GM12864 (cell line): ENCODE measurements around the gene CA10.
A peak's percentile ranks its signal among the peaks of the same experiment; 100 is the strongest.

Source experiments
- DNase-seq: peaks from one replicate; pipeline ENCODE4 v3.0.0-alpha.2; 2011; ENCODE audit warnings: low read depth
- H3K4me3 ChIP-seq: 2 replicates; pipeline ENCODE4 v1.5.1; 2011; ENCODE audit warnings: mild to moderate bottlenecking, low read depth, low read length, control low read depth
- TF ChIP-seq, protein P1 (sequence below): IDR thresholded peaks from 2 replicates; pipeline ENCODE4 v1.5.1; 2011; ENCODE audit warnings: low read depth, mild to moderate bottlenecking, moderate library complexity, low read length, control low read depth, inconsistent platforms; ENCODE audit errors: missing control alignments

Gene CA10

DNA sequence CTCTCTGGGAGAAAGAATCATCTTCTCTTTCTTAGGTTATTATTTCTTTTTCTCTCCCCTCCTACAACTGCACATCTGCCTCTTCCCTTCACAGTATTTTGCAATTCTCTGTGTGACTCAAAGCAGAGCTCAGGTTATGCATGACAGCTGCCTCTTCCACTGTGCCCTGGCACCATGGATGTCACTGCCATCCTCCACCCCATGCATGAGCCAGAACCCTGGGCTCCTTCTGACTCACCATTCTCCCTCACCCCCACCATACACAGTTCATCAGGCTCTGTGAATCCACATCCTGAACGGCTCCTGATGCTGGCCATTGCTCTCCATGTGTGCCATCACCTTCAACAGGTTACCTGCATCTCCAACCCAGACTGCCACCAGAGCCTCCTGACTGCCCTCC lies 23.9 kb downstream of the CA10 start:
- H3K4me3 ChIP-seq, result no peak overlapping the region
- TF ChIP-seq, protein P1, sequence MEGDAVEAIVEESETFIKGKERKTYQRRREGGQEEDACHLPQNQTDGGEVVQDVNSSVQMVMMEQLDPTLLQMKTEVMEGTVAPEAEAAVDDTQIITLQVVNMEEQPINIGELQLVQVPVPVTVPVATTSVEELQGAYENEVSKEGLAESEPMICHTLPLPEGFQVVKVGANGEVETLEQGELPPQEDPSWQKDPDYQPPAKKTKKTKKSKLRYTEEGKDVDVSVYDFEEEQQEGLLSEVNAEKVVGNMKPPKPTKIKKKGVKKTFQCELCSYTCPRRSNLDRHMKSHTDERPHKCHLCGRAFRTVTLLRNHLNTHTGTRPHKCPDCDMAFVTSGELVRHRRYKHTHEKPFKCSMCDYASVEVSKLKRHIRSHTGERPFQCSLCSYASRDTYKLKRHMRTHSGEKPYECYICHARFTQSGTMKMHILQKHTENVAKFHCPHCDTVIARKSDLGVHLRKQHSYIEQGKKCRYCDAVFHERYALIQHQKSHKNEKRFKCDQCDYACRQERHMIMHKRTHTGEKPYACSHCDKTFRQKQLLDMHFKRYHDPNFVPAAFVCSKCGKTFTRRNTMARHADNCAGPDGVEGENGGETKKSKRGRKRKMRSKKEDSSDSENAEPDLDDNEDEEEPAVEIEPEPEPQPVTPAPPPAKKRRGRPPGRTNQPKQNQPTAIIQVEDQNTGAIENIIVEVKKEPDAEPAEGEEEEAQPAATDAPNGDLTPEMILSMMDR, result no peak

DNA sequence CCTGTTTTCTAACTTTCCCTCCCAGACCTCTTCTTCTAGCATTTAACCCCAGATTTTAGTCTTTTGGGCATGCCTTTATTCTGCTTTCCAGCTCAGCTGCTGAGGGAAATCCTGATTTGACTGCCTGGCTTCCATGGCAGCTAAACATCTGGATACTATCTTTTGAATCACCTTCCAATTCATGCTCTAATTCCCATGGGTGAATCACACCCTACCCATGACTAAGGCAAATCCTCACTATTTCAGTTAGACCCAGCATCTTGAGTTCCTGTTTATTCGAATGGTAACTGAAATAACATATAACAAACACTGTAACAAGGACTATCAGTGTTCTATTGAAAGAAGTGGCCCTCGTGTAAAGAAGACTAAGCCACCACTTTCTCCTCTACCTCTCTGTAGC lies 29.8 kb downstream of the CA10 start:
- H3K4me3 ChIP-seq, result no peak overlapping the region
- TF ChIP-seq, protein P1, result no peak
- no peak for DNase-seq

More for the DNA sequence above, 23.9 kb downstream of the CA10 start:
- DNase-seq, result no peak

DNA sequence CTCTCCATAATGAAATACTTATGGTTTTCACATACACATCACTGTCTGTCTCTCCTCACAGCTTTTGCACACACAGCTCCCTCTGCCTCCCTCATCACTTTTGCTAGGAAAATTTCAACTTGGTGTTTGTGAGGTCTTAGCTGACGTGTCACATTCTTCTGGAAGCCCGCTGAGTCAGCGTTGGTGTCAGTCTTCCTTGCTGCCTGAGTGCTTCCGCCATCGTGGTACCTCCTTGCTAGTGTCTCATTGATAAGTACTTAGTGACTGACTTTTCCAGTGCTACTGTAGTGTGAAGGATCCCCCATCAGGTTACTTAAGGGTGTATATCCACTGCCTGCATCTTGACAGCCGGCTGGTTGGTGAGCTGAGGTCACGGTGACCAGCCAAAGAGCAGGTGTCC lies 33.5 kb downstream of the CA10 start:
- H3K4me3 ChIP-seq, result no peak overlapping the region
- DNase-seq, result no peak
- TF ChIP-seq, protein P1, result no peak

- no peak for DNase-seq
- TF ChIP-seq, protein P1, result no peak
- no peak overlapping the region for H3K4me3 ChIP-seq
Observed at GRCh38 chr17:52124561-52124960, 34.0 kb downstream of the CA10 start.

- H3K4me3 ChIP-seq, result no peak overlapping the region
- DNase-seq, result no peak
- TF ChIP-seq, protein P1, result no peak
Observed at GRCh38 chr17:52120465-52120864, 38.0 kb downstream of the CA10 start.

DNA sequence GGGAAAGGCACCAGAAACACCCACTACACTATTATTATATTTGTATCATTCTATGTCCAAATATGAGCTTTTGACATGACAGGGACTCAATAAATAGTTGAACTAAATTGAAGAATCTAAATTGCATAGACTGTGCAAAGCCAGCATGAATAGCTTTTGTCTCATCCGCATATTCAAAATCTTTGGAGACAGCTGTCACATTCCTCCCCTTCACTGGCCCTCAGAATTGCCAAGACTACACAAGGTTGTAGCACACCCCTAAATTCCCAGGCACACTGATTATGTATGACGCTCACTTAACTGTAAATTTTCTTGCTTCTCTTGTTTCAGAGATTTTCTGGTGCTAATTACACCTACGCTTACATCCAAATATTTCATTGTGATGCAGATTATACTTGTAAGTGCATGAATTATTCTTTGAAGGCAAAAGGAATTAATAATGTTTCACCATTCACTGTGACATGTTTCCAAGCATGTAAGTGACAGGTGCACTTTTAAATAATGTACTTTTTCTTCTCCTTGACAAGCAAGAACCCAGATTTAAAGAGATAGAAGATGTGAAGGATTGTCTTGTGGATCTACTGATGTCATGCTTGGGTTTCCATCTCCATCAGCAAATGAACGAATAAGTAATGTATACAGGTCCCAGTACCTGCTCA lies 47.5 kb downstream of the CA10 start:
- no peak overlapping the region for H3K4me3 ChIP-seq
- TF ChIP-seq, protein P1, result no peak
- DNase-seq, result no peak

DNA sequence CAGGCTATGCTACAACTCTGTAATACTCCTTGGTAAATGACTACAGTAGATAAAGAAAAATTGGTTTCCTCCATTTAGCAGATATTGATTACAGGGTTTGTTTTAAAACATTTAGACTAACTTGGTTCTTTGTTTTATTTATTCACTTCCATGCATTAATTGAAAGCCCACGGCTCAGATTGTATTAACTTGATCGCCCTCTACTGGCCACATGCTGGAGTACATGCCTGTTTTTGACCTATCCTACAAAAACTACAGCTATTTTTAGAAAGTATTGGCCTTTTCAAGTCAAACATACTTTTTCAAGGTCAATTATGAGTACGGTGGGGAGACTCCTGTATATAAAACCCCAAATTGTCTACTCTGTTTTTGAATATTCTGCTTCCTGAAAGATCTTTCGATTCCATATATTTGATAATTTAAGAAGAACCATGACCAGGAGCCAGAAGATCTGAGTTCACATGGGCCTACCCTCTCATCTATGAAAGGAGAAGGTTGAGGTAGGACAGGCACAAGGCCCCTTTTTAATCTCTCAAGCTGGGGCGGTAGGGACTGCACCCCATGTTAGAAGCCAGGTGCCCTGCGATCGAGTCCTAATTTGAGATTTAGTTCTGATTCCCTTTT lies 51.8 kb downstream of the CA10 start:
- no peak for DNase-seq
- H3K4me3 ChIP-seq, result no peak overlapping the region
- TF ChIP-seq, protein P1, result peak; percentile 71
